Liver (tissue), 9 donors: ENCODE data around the gene PPP1R12A. TPM values are rescaled to one million over a fixed set of nuclear protein-coding genes. Genes with fewer than 3 reads are reported as not detected.

Experiments
- DNase-seq: peaks from one replicate; pipeline ENCODE4 v3.0.0-alpha.2; 2017; ENCODE audit warnings: low spot score
- H3K27ac ChIP-seq, 2 donors: one replicate each; pipeline ENCODE4 v1.7.0; 2013; ENCODE audit warnings: inconsistent platforms in 2 of 2, low read length in 2 of 2, control low read depth in 1 of 2, low read depth in 1 of 2, mild to moderate bottlenecking in 1 of 2
- H3K27me3 ChIP-seq, 4 donors: one replicate each; pipeline versions ENCODE4 v1.6.1 to v1.7.0; 2013; ENCODE audit warnings: low read length in 3 of 4, inconsistent platforms in 1 of 4, mild to moderate bottlenecking in 1 of 4, moderate library complexity in 1 of 4; ENCODE audit not compliant: control insufficient read depth in 4 of 4, insufficient read depth in 4 of 4
- H3K36me3 ChIP-seq, 4 donors: one replicate each; pipeline versions ENCODE4 v1.6.1 to v1.7.0; 2013; ENCODE audit warnings: low read length in 3 of 4, mild to moderate bottlenecking in 3 of 4, low read depth in 1 of 4, moderate library complexity in 1 of 4; ENCODE audit not compliant: control insufficient read depth in 4 of 4, insufficient read depth in 3 of 4
- H3K4me1 ChIP-seq, 4 donors: one replicate each; pipeline versions ENCODE4 v1.6.1 to v1.7.0; 2013; ENCODE audit warnings: low read length in 3 of 4, mild to moderate bottlenecking in 3 of 4, moderate library complexity in 1 of 4; ENCODE audit not compliant: control insufficient read depth in 4 of 4, insufficient read depth in 4 of 4
- H3K4me3 ChIP-seq, 3 donors: one replicate each; pipeline versions ENCODE4 v1.6.1 to v1.7.0; 2013; ENCODE audit warnings: low read length in 3 of 3, control low read depth in 1 of 3, low read depth in 1 of 3, mild to moderate bottlenecking in 1 of 3
- H3K9ac ChIP-seq, 2 donors: one replicate each; pipeline ENCODE4 v1.7.0; 2013; ENCODE audit warnings: low read length in 2 of 2, mild to moderate bottlenecking in 2 of 2, moderate library complexity in 2 of 2, control low read depth in 1 of 2, low read depth in 1 of 2
- H3K9me3 ChIP-seq, 4 donors: one replicate each; pipeline versions ENCODE4 v1.6.1 to v1.7.0; 2013; ENCODE audit warnings: low read length in 3 of 4; ENCODE audit not compliant: control insufficient read depth in 4 of 4
- ATF3 ChIP-seq: IDR thresholded peaks from 2 replicates; pipeline ENCODE4 v1.6.1; 2016; ENCODE audit warnings: antibody characterized with exemption
- CTCF ChIP-seq: fragments of 150-350 bp; IDR thresholded peaks from 2 replicates; pipeline ENCODE4 v1.5.1; 2017; ENCODE audit warnings: improper control_type of control experiment, low read depth, low read length; ENCODE audit not compliant: missing input control
- EGR1 ChIP-seq, 2 donors: IDR thresholded peaks; 2 replicates each; pipeline ENCODE4 v1.6.1; 2016 to 2018; ENCODE audit warnings: antibody characterized with exemption in 2 of 2, low read depth in 2 of 2
- FOXA1 ChIP-seq: IDR thresholded peaks from 2 replicates; pipeline ENCODE4 v1.6.1; 2016; ENCODE audit warnings: antibody characterized with exemption
- FOXA2 ChIP-seq: IDR thresholded peaks from 2 replicates; pipeline ENCODE4 v1.6.1; 2016; ENCODE audit warnings: antibody characterized with exemption
- GABPA ChIP-seq, 2 donors: IDR thresholded peaks in 1 of 2; conservative IDR thresholded peaks in 1 of 2; 2 replicates each; pipeline ENCODE4 v1.6.1; 2016; ENCODE audit warnings: antibody characterized with exemption in 2 of 2, mild to moderate bottlenecking in 1 of 2, moderate library complexity in 1 of 2
- HNF4G ChIP-seq: IDR thresholded peaks from 2 replicates; pipeline ENCODE4 v1.6.1; 2016; ENCODE audit warnings: antibody characterized with exemption
- JUND ChIP-seq, 2 donors: IDR thresholded peaks; 2 replicates each; pipeline ENCODE4 v1.6.1; 2016; ENCODE audit warnings: antibody characterized with exemption in 2 of 2
- MAX ChIP-seq: IDR thresholded peaks from 2 replicates; pipeline ENCODE4 v1.6.1; 2016; ENCODE audit warnings: antibody characterized with exemption
- NR2F2 ChIP-seq: IDR thresholded peaks from 2 replicates; pipeline ENCODE4 v1.6.1; 2016; ENCODE audit warnings: antibody characterized with exemption
- RAD21 ChIP-seq, 2 donors: IDR thresholded peaks; 2 replicates each; pipeline ENCODE4 v1.6.1; 2016; ENCODE audit warnings: antibody characterized with exemption in 2 of 2, mild to moderate bottlenecking in 2 of 2
- REST ChIP-seq: IDR thresholded peaks from 2 replicates; pipeline ENCODE4 v1.6.1; 2016; ENCODE audit warnings: antibody characterized with exemption, mild to moderate bottlenecking
- SP1 ChIP-seq: IDR thresholded peaks from 2 replicates; pipeline ENCODE4 v1.6.1; 2018; ENCODE audit warnings: antibody characterized with exemption, mild to moderate bottlenecking
- ZBTB33 ChIP-seq: IDR thresholded peaks from 2 replicates; pipeline ENCODE4 v1.6.1; 2016; ENCODE audit warnings: antibody characterized with exemption
- WGBS: extraction: QIAGEN DNeasy Blood & Tissue Kit; methylation state at CpG from one replicate; pipeline ENCODE4 v1.1.7; 2013; 5-methylcytosine and 5-hydroxymethylcytosine counted together
- polyA plus RNA-seq, 2 donors: library from polyadenylated mRNA; stranded (reverse) in 1 of 2; unstranded in 1 of 2; fragments of 200-250 nt in 1 of 2; fragments of >200 nt in 1 of 2; fragmentation: Nextera tagmentation in 1 of 2; extraction: Ambion mirVana in 1 of 2; gene quantifications; one replicate each; pipeline versions ENCODE4 v1.2.1 to v1.2.3, GENCODE V29; 2013 to 2015
- total RNA-seq, 2 donors: library from RNA; depleted of rRNA; stranded (reverse); fragments of >200 nt; gene quantifications; one replicate each; pipeline ENCODE4 v1.2.3, GENCODE V29; 2014
- donor health status: healthy.
- donor health status: healthy.
- donor health status: healthy.
- donor health status: healthy.
- donor health status: healthy.

Gene PPP1R12A
- total and polyA plus RNA-seq, 4 donors: 5.1 to 41.6 (median 27.8) TPM

- peaks cover 0 to 7% (median 1%) of the 10 kb centered on the region in 4 donors for H3K9me3 ChIP-seq
- peaks cover 1 to 15% (median 13%) of the 10 kb centered on the region in 4 donors for H3K36me3 ChIP-seq
- H3K27ac ChIP-seq: no peak overlapping the region
- H3K4me3 ChIP-seq: no peak overlapping the region
- no peaks in the 10 kb centered on the region for H3K27me3 ChIP-seq
- H3K4me1 ChIP-seq: peaks cover 0 to 3% (median 0%) of the 10 kb centered on the region in 4 donors
- H3K9ac ChIP-seq: no peak overlapping the region
- TF ChIP-seq SP1 (no peak), JUND (IDR thresholded peaks at IDR 0.05) (no peak), RAD21 (IDR thresholded peaks at IDR 0.05) (no peak), ZBTB33 (no peak), GABPA (IDR thresholded peaks at IDR 0.05 in 1 of 2, conservative IDR thresholded peaks at IDR 0.05 in 1 of 2) (no peak), FOXA1 (no peak), ATF3 (no peak), CTCF (no peak), NR2F2 (no peak), MAX (no peak), REST (no peak), FOXA2 (no peak), HNF4G (no peak)
- no peak for DNase-seq
- 91% methylated on average over 4 of the region's 4 CpGs for WGBS
Measured at GRCh38 chr12:79841248-79841877, 93.5 kb downstream of the PPP1R12A start.

GRCh38 chr12:79838359-79838758 lies 96.5 kb downstream of the PPP1R12A start:
- H3K4me3 ChIP-seq: no peak overlapping the region
- no peaks in the 10 kb centered on the region for H3K27me3 ChIP-seq
- TF ChIP-seq EGR1 (IDR thresholded peaks at IDR 0.05; ENCODE audit: low read depth in 2 of 2): no peak
- no peak for TF ChIP-seq MAX
- no peak for TF ChIP-seq GABPA (IDR thresholded peaks at IDR 0.05 in 1 of 2, conservative IDR thresholded peaks at IDR 0.05 in 1 of 2)
- no peak for TF ChIP-seq ZBTB33
- peaks cover 0 to 7% (median 5%) of the 10 kb centered on the region in 4 donors for H3K36me3 ChIP-seq
- WGBS: 97% methylated on average over 3 of the region's 3 CpGs
- no peak for DNase-seq
- H3K4me1 ChIP-seq: peaks cover 0 to 3% (median 0%) of the 10 kb centered on the region in 4 donors
- H3K9ac ChIP-seq: no peak overlapping the region
- no peak overlapping the region for H3K27ac ChIP-seq
- H3K9me3 ChIP-seq: peaks cover 0 to 7% (median 1%) of the 10 kb centered on the region in 4 donors
